Fibroblast of the aortic adventitia (primary cell): ENCODE data around the gene TNRC18. TPM values are rescaled to one million over a fixed set of nuclear protein-coding genes. Genes with fewer than 3 reads are reported as not detected.

Experiments
- DNase-seq: peaks from one replicate; pipeline ENCODE4 v3.0.0-alpha.2; 2010; ENCODE audit warnings: low read depth
- H3K4me3 ChIP-seq: 2 replicates; pipeline ENCODE4 v1.5.1; 2011; ENCODE audit warnings: low read depth, mild to moderate bottlenecking, control low read depth, low read length, moderate library complexity
- total RNA-seq: library from RNA; depleted of rRNA; stranded (reverse); fragments of >200 nt; gene quantifications from 2 replicates; pipeline ENCODE4 v1.2.3, GENCODE V29; 2012; ENCODE audit warnings: low replicate concordance
- TF ChIP-seq, protein P1 (sequence below): IDR thresholded peaks from 2 replicates; pipeline ENCODE4 v1.5.1; 2011; ENCODE audit warnings: mild to moderate bottlenecking, low read length, control low read depth, inconsistent platforms; ENCODE audit not compliant: insufficient read depth

Gene TNRC18
- total RNA-seq, 1 donor, result 57.8 TPM

DNA sequence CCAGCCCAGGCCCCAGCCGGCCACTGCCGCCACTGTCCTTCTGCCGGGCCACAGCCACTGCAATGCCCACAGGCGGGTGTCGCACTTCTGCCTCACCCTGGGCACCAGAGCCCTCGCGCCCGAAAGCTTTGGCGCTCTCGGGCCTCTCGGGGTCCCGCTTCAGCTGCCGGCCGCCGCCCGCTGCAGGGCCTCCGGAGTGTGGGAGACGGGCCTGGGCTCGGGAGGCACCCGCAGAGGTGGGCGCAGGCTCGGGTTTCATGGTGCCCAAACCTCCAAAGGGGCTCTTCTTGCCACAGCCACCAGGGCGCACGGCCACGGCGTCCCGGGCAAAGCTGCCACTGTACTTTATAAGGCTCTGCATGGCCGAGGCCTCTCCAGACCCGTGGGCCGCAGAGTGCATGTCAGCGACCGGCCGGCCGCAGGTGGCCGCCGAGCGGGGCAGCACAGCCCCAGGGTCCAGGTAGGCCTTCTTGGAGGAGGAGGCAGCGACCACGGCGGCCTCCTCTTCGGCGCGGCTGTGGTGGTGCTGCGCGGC is 35.9 kb downstream of the TNRC18 start:
- no peak overlapping the region for H3K4me3 ChIP-seq
- no peak for DNase-seq
- TF ChIP-seq, protein P1, sequence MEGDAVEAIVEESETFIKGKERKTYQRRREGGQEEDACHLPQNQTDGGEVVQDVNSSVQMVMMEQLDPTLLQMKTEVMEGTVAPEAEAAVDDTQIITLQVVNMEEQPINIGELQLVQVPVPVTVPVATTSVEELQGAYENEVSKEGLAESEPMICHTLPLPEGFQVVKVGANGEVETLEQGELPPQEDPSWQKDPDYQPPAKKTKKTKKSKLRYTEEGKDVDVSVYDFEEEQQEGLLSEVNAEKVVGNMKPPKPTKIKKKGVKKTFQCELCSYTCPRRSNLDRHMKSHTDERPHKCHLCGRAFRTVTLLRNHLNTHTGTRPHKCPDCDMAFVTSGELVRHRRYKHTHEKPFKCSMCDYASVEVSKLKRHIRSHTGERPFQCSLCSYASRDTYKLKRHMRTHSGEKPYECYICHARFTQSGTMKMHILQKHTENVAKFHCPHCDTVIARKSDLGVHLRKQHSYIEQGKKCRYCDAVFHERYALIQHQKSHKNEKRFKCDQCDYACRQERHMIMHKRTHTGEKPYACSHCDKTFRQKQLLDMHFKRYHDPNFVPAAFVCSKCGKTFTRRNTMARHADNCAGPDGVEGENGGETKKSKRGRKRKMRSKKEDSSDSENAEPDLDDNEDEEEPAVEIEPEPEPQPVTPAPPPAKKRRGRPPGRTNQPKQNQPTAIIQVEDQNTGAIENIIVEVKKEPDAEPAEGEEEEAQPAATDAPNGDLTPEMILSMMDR, result no peak

DNA sequence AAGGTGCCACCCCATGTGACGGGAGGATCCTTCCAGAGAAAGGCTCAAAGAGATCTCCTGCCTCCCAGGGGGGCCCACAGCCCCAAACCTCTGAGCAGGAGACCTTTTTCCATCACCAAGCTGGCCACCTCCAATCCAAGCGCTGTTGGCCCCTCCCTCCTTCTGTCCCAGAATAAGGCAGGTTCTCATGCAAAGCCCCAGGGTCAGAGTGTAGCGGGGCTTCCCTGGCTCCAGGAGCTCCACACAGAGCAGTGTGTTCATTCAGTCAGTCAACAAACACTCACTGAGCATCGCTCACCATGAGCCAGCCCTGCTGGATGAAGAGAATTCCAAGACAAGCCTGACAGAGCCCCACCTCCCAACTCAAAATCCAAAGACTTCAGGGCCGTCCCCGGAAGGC is 39.0 kb downstream of the TNRC18 start:
- TF ChIP-seq, protein P1, result no peak
- DNase-seq, result no peak
- H3K4me3 ChIP-seq, result no peak overlapping the region

DNA sequence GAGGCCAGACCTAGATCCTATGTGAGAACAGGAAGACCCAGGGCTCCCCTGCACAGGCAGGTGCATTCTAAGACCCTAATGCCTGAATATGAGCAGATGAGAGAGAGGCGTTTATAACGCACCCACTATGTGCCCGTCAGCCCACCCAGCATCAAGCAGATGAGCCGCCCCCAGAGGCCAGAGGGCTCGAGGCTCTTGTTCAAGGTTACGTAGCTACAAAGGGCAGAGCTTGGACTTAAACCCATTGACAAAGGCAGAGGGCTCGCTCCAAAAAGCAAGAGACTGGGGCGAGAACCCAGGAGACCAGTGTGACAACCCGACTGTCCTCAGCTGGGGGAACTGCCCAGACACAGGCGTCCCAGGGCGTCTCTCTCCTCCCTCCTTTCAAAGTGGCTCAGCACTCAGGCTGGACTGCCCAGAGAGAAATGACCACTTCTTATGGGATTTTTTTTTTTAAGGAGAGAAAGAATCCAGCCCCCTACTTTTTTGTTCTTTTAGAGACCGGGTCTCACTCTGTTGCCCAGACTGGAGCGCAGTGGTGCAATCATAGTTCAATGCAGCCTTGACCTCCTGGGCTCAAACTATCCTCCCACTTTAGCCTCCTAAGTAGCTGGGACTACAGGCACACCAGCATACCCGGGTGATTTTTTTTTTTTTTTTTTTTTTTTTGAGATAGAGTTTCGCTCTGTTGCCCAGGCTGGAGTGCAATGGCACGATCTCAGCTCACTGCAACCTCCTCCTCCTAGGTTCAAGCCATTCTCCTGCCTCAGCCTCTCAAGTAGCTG is 40.1 kb downstream of the TNRC18 start:
- H3K4me3 ChIP-seq, result no peak overlapping the region
- no peak for DNase-seq
- TF ChIP-seq, protein P1, result no peak

DNA sequence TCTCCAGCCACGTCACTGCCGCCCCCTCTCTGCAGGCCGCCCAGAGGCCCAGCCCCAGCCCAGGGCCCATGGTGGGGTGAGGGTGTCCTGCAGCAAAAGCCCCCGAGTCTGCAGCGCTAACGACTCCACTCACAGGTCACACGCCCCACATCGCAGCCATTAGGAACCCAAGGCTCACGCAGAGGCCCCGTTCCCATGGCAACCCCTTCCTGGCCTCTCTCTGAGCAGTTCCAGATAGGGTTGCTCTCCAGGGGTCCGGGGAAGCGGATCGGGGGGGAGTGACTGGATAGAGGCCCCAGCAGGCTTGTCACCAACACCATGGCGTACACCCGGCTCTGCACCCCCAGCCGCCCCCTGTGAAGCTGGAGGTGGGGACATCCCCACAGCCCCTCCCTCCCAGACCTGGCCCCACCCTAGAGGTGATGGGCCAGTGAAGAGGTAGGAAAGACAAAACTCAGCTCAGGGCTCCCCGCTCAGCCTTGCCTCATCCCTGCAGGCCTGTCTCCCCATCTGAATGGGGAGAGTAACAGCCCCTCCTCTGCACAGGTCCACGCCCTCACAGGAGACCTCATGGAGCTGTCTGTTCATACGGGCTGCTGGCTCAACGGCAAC is 41.2 kb downstream of the TNRC18 start:
- no peak overlapping the region for H3K4me3 ChIP-seq
- TF ChIP-seq, protein P1, result no peak
- no peak for DNase-seq

DNA sequence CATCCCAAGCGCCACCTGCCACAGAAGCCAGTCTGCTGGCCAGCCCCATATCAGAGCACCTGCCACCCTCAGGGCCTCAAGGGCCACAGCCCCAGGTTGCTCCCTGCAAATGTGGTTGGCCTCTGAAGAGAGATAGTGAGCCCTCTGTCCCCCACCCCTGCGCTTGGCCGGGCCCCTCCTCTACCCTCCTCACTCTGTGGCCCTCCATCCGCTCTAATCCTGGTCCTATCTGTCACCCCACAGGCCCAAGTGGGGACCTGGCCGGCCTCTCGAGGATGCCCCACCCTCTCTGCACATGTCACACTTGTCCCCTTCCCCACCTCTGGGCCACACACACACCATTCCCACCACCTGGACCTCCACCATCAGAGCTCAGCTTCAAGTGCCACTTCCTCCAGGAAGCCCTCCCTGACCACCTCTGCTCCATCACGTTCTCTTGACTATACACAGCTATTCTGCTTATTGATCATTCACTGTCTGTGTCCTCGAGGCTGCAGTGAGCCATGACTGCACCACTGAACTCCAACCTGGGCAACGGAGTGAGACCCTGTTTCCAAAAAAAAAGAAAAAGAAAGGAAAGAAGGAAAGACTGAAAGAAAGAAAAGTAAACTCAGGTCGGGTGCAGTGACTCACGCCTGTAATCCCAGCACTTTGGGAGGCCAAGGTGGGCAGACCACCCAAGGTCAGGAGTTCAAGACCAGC is 42.4 kb downstream of the TNRC18 start:
- no peak overlapping the region for H3K4me3 ChIP-seq
- no peak for DNase-seq
- TF ChIP-seq, protein P1, result no peak

DNA sequence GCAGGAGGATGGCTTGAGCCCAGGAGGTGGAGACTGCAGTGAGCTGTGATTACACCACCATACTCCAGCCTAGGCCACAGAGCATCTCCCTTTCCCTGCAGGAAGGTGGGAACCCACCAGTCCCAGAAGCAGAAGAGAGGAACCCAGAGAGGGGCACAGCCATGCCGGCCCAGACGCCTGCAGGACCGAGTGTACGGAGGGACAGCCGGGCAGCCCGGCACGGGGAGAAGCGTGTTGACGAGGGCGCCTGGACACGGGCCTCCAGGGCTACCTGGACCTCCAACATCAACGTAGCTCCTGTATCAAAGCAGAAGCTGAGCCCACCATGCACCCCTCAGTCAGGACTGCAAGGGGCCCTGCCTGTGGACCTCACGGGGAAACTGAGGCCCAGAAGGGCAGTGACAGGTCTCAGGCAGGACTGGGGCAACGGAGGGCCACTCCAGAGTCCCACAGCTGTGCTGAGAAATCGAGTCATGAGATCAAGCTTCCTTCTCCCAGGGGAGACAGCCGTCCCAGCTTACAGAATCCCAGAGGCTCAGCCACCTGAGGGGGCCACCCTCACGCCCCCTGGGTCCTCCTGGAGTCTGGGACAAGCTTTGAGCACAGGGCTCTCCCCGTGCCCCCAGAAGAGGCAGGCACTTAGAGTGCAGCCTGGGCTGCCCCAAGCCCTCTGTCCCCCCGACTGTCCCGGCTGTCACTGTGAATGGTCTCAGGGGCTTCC is 43.1 kb downstream of the TNRC18 start:
- H3K4me3 ChIP-seq, result no peak overlapping the region
- TF ChIP-seq, protein P1, result no peak
- DNase-seq, result no peak
